Osteocyte (in vitro differentiated cells): Measurements from ENCODE around the gene HSD17B3. TPM values are rescaled to one million over a fixed set of nuclear protein-coding genes. Genes with fewer than 3 reads are reported as not detected.
A peak's percentile ranks its signal among the peaks of the same experiment; 100 is the strongest.
"Not testable (repeated sequence)": the region's sequence is repeated elsewhere in the genome, so short reads cannot be mapped to it uniquely, and the experiment has no call there.

Experiments
- DNase-seq: peaks from one replicate; pipeline ENCODE4 v3.0.0; 2021; ENCODE audit warnings: mixed read lengths; ENCODE audit not compliant: unreplicated experiment; ENCODE audit errors: extremely low spot score
- H3K27ac Mint-ChIP-seq: one replicate; pipeline ENCODE4 v1.8.0; 2021; ENCODE audit warnings: mild to moderate bottlenecking, mixed read lengths; ENCODE audit not compliant: unreplicated experiment
- H3K27me3 Mint-ChIP-seq: one replicate; pipeline ENCODE4 v1.8.0; 2021; ENCODE audit warnings: mixed read lengths; ENCODE audit not compliant: unreplicated experiment
- H3K36me3 Mint-ChIP-seq: one replicate; pipeline ENCODE4 v1.8.0; 2021; ENCODE audit warnings: mixed read lengths; ENCODE audit not compliant: unreplicated experiment
- H3K4me1 Mint-ChIP-seq: one replicate; pipeline ENCODE4 v1.8.0; 2021; ENCODE audit warnings: mixed read lengths; ENCODE audit not compliant: unreplicated experiment
- H3K4me3 Mint-ChIP-seq: one replicate; pipeline ENCODE4 v1.8.0; 2021; ENCODE audit warnings: mild to moderate bottlenecking, moderate library complexity, mixed read lengths; ENCODE audit not compliant: unreplicated experiment
- H3K9me3 Mint-ChIP-seq: one replicate; pipeline ENCODE4 v1.8.0; 2021; ENCODE audit warnings: mixed read lengths; ENCODE audit not compliant: unreplicated experiment
- CTCF ChIP-seq: fragments of 200-600 bp; sonication (generic); IDR thresholded peaks from 2 replicates; pipeline ENCODE4 v1.5.0; 2021; ENCODE audit warnings: antibody characterized with exemption, mild to moderate bottlenecking, moderate library complexity
- total RNA-seq: library from RNA; stranded (reverse); gene quantifications from 2 replicates; pipeline ENCODE4 v1.2.1, GENCODE V29; 2021

HSD17B3 gene
- total RNA-seq, 1 donor from 2014 or later = not detected

GRCh38 chr9:96192710-96193109, 109.3 kb downstream of the HSD17B3 start:
- H3K9me3 Mint-ChIP-seq = peaks cover 17% of the 10 kb centered on the region
- peaks cover 3% of the 10 kb centered on the region for H3K36me3 Mint-ChIP-seq
- H3K4me3 Mint-ChIP-seq = no peak overlapping the region
- no peak for DNase-seq
- peaks cover 24% of the 10 kb centered on the region for H3K27me3 Mint-ChIP-seq
- no peaks in the 10 kb centered on the region for H3K4me1 Mint-ChIP-seq
- no peak for TF ChIP-seq CTCF
- no peak overlapping the region for H3K27ac Mint-ChIP-seq

- no peak overlapping the region for H3K4me3 Mint-ChIP-seq
- peaks cover 23% of the 10 kb centered on the region for H3K9me3 Mint-ChIP-seq
- peaks cover 5% of the 10 kb centered on the region for H3K36me3 Mint-ChIP-seq
- no peak overlapping the region for H3K27ac Mint-ChIP-seq
- peaks cover 14% of the 10 kb centered on the region for H3K27me3 Mint-ChIP-seq
- DNase-seq = no peak
- TF ChIP-seq CTCF = no peak
- H3K4me1 Mint-ChIP-seq = peaks cover 14% of the 10 kb centered on the region
Measured at GRCh38 chr9:96189995-96190394, 112.0 kb downstream of the HSD17B3 start.

- Mint-ChIP-seq H3K9me3 (peaks cover 23% of the 10 kb centered on the region), H3K27me3 (peaks cover 14% of the 10 kb centered on the region), H3K4me1 (peaks cover 14% of the 10 kb centered on the region)
- DNase-seq, H3K27ac Mint-ChIP-seq, H3K36me3 Mint-ChIP-seq, H3K4me3 Mint-ChIP-seq: not testable (repeated sequence)
Measured at GRCh38 chr9:96189581-96189980, 112.4 kb downstream of the HSD17B3 start.

GRCh38 chr9:96188571-96188970, 113.4 kb downstream of the HSD17B3 start:
- Mint-ChIP-seq H3K4me3 (no peak overlapping the region), H3K4me1 (peaks cover 14% of the 10 kb centered on the region)

GRCh38 chr9:96187151-96187555, 114.8 kb downstream of the HSD17B3 start:
- peaks cover 5% of the 10 kb centered on the region for H3K36me3 Mint-ChIP-seq
- peaks cover 17% of the 10 kb centered on the region for H3K9me3 Mint-ChIP-seq
- no peak overlapping the region for H3K4me3 Mint-ChIP-seq
- no peak for TF ChIP-seq CTCF
- H3K4me1 Mint-ChIP-seq = peaks cover 14% of the 10 kb centered on the region
- peaks cover 25% of the 10 kb centered on the region for H3K27me3 Mint-ChIP-seq
- DNase-seq = no peak
- no peak overlapping the region for H3K27ac Mint-ChIP-seq

More at GRCh38 chr9:96188571-96188970, 113.4 kb downstream of the HSD17B3 start:
- Mint-ChIP-seq H3K27ac (no peak overlapping the region), H3K9me3 (peaks cover 28% of the 10 kb centered on the region), H3K27me3 (peaks cover 20% of the 10 kb centered on the region), H3K36me3 (peaks cover 5% of the 10 kb centered on the region)
- no peak for DNase-seq
- TF ChIP-seq CTCF = no peak

- Mint-ChIP-seq H3K9me3 (peaks cover 17% of the 10 kb centered on the region), H3K27ac (no peak overlapping the region), H3K36me3 (peaks cover 5% of the 10 kb centered on the region), H3K27me3 (peaks cover 22% of the 10 kb centered on the region), H3K4me1 (peaks cover 14% of the 10 kb centered on the region), H3K4me3 (peak overlapping the region; percentile 23)
- no peak for TF ChIP-seq CTCF
- DNase-seq = no peak
Measured at GRCh38 chr9:96186591-96187011, 115.4 kb downstream of the HSD17B3 start.
